CD4-positive, CD25-positive, alpha-beta regulatory T cell (primary cell): ENCODE results near the gene SOX2. TPM values are rescaled to one million over a fixed set of nuclear protein-coding genes. Genes with fewer than 3 reads are reported as not detected.

Source experiments
- ATAC-seq, 2 donors: fragments of 150-1000 bp; cut with Tn5 transposase; one replicate each; pipeline ENCODE4 v1.10.0; 2021; ENCODE audit warnings: low read depth in 2 of 2, moderate number of reproducible peaks in 2 of 2, moderate library complexity in 1 of 2
- DNase-seq, 3 donors: peaks; one replicate each; pipeline versions ENCODE4 v3.0.0 to v3.0.0-alpha.2; 2012 to 2022; ENCODE audit warnings: mixed read lengths in 1 of 3
- H3K27ac ChIP-seq: one replicate; pipeline ENCODE4 v1.7.0; 2013; ENCODE audit warnings: mild to moderate bottlenecking, low read length; ENCODE audit not compliant: insufficient read depth, poor library complexity, severe bottlenecking
- H3K27me3 ChIP-seq: one replicate; pipeline ENCODE4 v1.7.0; 2013; ENCODE audit warnings: low read length; ENCODE audit not compliant: control insufficient read depth, insufficient read depth
- H3K36me3 ChIP-seq: one replicate; pipeline ENCODE4 v1.7.0; 2013; ENCODE audit warnings: mild to moderate bottlenecking, low read length, moderate library complexity; ENCODE audit not compliant: control insufficient read depth, insufficient read depth
- H3K4me1 ChIP-seq: 2 replicates; pipeline ENCODE4 v1.7.0; 2013; ENCODE audit warnings: mild to moderate bottlenecking, low read length; ENCODE audit not compliant: insufficient read depth, control insufficient read depth, poor library complexity, severe bottlenecking
- H3K4me3 ChIP-seq: one replicate; pipeline ENCODE4 v1.7.0; 2013; ENCODE audit warnings: low read depth, mild to moderate bottlenecking, low read length, moderate library complexity
- H3K9me3 ChIP-seq, 2 experiments: 1 replicate in 1 of 2; 2 replicates in 1 of 2; pipeline ENCODE4 v1.7.0; 2013; ENCODE audit warnings: low read length in 2 of 2, mild to moderate bottlenecking in 1 of 2, moderate library complexity in 1 of 2; ENCODE audit not compliant: control insufficient read depth in 2 of 2
- H3K27ac Mint-ChIP-seq, 3 donors: one replicate each; pipeline ENCODE4 v1.8.0; 2020 to 2022; ENCODE audit warnings: mild to moderate bottlenecking in 3 of 3, mixed read lengths in 3 of 3, moderate library complexity in 2 of 3
- H3K27me3 Mint-ChIP-seq: one replicate; pipeline ENCODE4 v1.8.0; 2022; ENCODE audit warnings: mild to moderate bottlenecking, mixed read lengths
- H3K36me3 Mint-ChIP-seq: one replicate; pipeline ENCODE4 v1.8.0; 2020; ENCODE audit warnings: mixed read lengths
- H3K4me1 Mint-ChIP-seq, 4 donors: one replicate each; pipeline ENCODE4 v1.8.0; 2020 to 2022; ENCODE audit warnings: mixed read lengths in 4 of 4, mild to moderate bottlenecking in 1 of 4
- H3K4me3 Mint-ChIP-seq, 4 donors: one replicate each; pipeline ENCODE4 v1.8.0; 2020 to 2022; ENCODE audit warnings: mild to moderate bottlenecking in 4 of 4, mixed read lengths in 4 of 4, moderate library complexity in 3 of 4
- H3K9me3 Mint-ChIP-seq, 7 donors: one replicate each; pipeline ENCODE4 v1.8.0; 2020 to 2022; ENCODE audit warnings: mixed read lengths in 7 of 7, mild to moderate bottlenecking in 3 of 7, moderate library complexity in 2 of 7
- polyA plus RNA-seq, 4 donors: library from polyadenylated mRNA; unstranded; fragments of 300-500 nt; fragmentation: Illumina TruSeq; gene quantifications; one replicate each; pipeline ENCODE4 v1.2.3, GENCODE V29; 2021
- total RNA-seq: library from RNA; stranded (reverse); gene quantifications from one replicate; pipeline ENCODE4 v1.2.3, GENCODE V29; 2022

The SOX2 gene
- total and polyA plus RNA-seq, 5 donors from 2014 or later, result not detected

GRCh38 chr3:181692311-181693145 lies 19.2 kb upstream of the SOX2 start:
- H3K36me3 ChIP-seq, result no peaks in the 10 kb centered on the region
- DNase-seq (no peak), ATAC-seq (no peak)
- Mint-ChIP-seq H3K27ac (no peak overlapping the region), H3K4me3 (no peak overlapping the region), H3K36me3 (no peaks in the 10 kb centered on the region), H3K9me3 (peaks cover 0 to 8% (median 0%) of the 10 kb centered on the region in 7 donors), H3K4me1 (peaks cover 0 to 12% (median under 1%) of the 10 kb centered on the region in 4 donors), H3K27me3 (peaks cover 35% of the 10 kb centered on the region)
- no peaks in the 10 kb centered on the region for H3K4me1 ChIP-seq
- no peak overlapping the region for H3K4me3 ChIP-seq
- no peaks in the 10 kb centered on the region for H3K9me3 ChIP-seq
- no peak overlapping the region for H3K27ac ChIP-seq
- peaks cover 15% of the 10 kb centered on the region for H3K27me3 ChIP-seq

- H3K4me1 ChIP-seq, result no peaks in the 10 kb centered on the region
- H3K4me1 Mint-ChIP-seq, result peaks cover 0 to 12% (median under 1%) of the 10 kb centered on the region in 4 donors
- no peak overlapping the region for H3K27ac ChIP-seq
- no peak overlapping the region for H3K27ac Mint-ChIP-seq
- H3K27me3 ChIP-seq, result peaks cover 22% of the 10 kb centered on the region
- DNase-seq (no peak), ATAC-seq (no peak)
- H3K27me3 Mint-ChIP-seq, result peaks cover 43% of the 10 kb centered on the region
- H3K9me3 Mint-ChIP-seq, result peaks cover 0 to 8% (median 0%) of the 10 kb centered on the region in 7 donors
- no peaks in the 10 kb centered on the region for H3K36me3 ChIP-seq
- H3K9me3 ChIP-seq, result no peaks in the 10 kb centered on the region
- H3K4me3 ChIP-seq, result no peak overlapping the region
- H3K36me3 Mint-ChIP-seq, result no peaks in the 10 kb centered on the region
- H3K4me3 Mint-ChIP-seq, result no peak overlapping the region
These were observed 18.4 kb upstream of the SOX2 start for GRCh38 chr3:181693280-181693679.

- peaks cover 0 to 9% (median 1%) of the 10 kb centered on the region in 7 donors for H3K9me3 Mint-ChIP-seq
- no peak overlapping the region for H3K27ac ChIP-seq
- peaks cover 60% of the 10 kb centered on the region for H3K27me3 Mint-ChIP-seq
- no peak for ATAC-seq
- H3K36me3 ChIP-seq, result no peaks in the 10 kb centered on the region
- H3K36me3 Mint-ChIP-seq, result no peaks in the 10 kb centered on the region
- peaks cover 33% of the 10 kb centered on the region for H3K27me3 ChIP-seq
- DNase-seq, result no peak
- H3K4me1 ChIP-seq, result no peaks in the 10 kb centered on the region
- H3K9me3 ChIP-seq, result peaks cover 0 to 3% of the 10 kb centered on the region in 2 experiments
- no peak overlapping the region for H3K4me3 ChIP-seq
- no peak overlapping the region for H3K27ac Mint-ChIP-seq
- peaks cover 0 to 20% (median 1%) of the 10 kb centered on the region in 4 donors for H3K4me1 Mint-ChIP-seq
- H3K4me3 Mint-ChIP-seq, result no peak overlapping the region
These were observed 16.7 kb upstream of the SOX2 start for GRCh38 chr3:181694805-181695660.

- Histone ChIP-seq H3K27me3 (peaks cover 40% of the 10 kb centered on the region), H3K4me1 (peaks cover 5% of the 10 kb centered on the region), H3K4me3 (no peak overlapping the region), H3K9me3 (peaks cover 0 to 3% of the 10 kb centered on the region in 2 experiments), H3K36me3 (no peaks in the 10 kb centered on the region), H3K27ac (no peak overlapping the region)
- Mint-ChIP-seq H3K4me3 (no peak overlapping the region), H3K27ac (no peak overlapping the region), H3K9me3 (peaks cover 1 to 14% (median 6%) of the 10 kb centered on the region in 7 donors), H3K4me1 (peaks cover 7 to 28% (median 8%) of the 10 kb centered on the region in 4 donors), H3K36me3 (no peaks in the 10 kb centered on the region), H3K27me3 (peaks cover 63% of the 10 kb centered on the region)
- no peak for ATAC-seq
- DNase-seq, result no peak
These were observed 15.8 kb upstream of the SOX2 start for GRCh38 chr3:181695661-181696491.

GRCh38 chr3:181696626-181697230 lies 15.0 kb upstream of the SOX2 start:
- Mint-ChIP-seq H3K27ac (peak overlapping the region in 1 of 3 donors; percentile 82), H3K4me3 (no peak overlapping the region), H3K27me3 (peaks cover 70% of the 10 kb centered on the region), H3K9me3 (peaks cover 1 to 14% (median 6%) of the 10 kb centered on the region in 7 donors), H3K4me1 (peaks cover 7 to 32% (median 12%) of the 10 kb centered on the region in 4 donors), H3K36me3 (no peaks in the 10 kb centered on the region)
- DNase-seq, result no peak
- H3K4me3 ChIP-seq, result no peak overlapping the region
- H3K4me1 ChIP-seq, result peaks cover 6% of the 10 kb centered on the region
- peaks cover 0 to 3% of the 10 kb centered on the region in 2 experiments for H3K9me3 ChIP-seq
- ATAC-seq, result no peak
- peaks cover 43% of the 10 kb centered on the region for H3K27me3 ChIP-seq
- H3K36me3 ChIP-seq, result no peaks in the 10 kb centered on the region
- no peak overlapping the region for H3K27ac ChIP-seq

GRCh38 chr3:181698263-181698954 lies 13.3 kb upstream of the SOX2 start:
- Mint-ChIP-seq H3K27ac (peak overlapping the region in 1 of 3 donors; percentile 43), H3K4me3 (no peak overlapping the region), H3K36me3 (no peaks in the 10 kb centered on the region), H3K4me1 (peaks cover 7 to 37% (median 13%) of the 10 kb centered on the region in 4 donors), H3K27me3 (peaks cover 87% of the 10 kb centered on the region), H3K9me3 (peaks cover 1 to 14% (median 6%) of the 10 kb centered on the region in 7 donors)
- Histone ChIP-seq H3K4me1 (peaks cover 15% of the 10 kb centered on the region), H3K27me3 (peaks cover 54% of the 10 kb centered on the region), H3K9me3 (peaks cover 3 to 6% of the 10 kb centered on the region in 2 experiments), H3K27ac (no peak overlapping the region), H3K36me3 (no peaks in the 10 kb centered on the region), H3K4me3 (no peak overlapping the region)
- DNase-seq (no peak), ATAC-seq (no peak)
